HG02973 (cell line): Measurements from ENCODE around the gene BACH1.
"Not testable (repeated sequence)": the region's sequence is repeated elsewhere in the genome, so short reads cannot be mapped to it uniquely, and the experiment has no call there.

Experiments
- ATAC-seq: cut with Tn5 transposase; IDR thresholded peaks from one replicate; pipeline ENCODE4 v1.9.1; 2021; ENCODE audit warnings: moderate library complexity; ENCODE audit not compliant: unreplicated experiment

Gene BACH1

DNA sequence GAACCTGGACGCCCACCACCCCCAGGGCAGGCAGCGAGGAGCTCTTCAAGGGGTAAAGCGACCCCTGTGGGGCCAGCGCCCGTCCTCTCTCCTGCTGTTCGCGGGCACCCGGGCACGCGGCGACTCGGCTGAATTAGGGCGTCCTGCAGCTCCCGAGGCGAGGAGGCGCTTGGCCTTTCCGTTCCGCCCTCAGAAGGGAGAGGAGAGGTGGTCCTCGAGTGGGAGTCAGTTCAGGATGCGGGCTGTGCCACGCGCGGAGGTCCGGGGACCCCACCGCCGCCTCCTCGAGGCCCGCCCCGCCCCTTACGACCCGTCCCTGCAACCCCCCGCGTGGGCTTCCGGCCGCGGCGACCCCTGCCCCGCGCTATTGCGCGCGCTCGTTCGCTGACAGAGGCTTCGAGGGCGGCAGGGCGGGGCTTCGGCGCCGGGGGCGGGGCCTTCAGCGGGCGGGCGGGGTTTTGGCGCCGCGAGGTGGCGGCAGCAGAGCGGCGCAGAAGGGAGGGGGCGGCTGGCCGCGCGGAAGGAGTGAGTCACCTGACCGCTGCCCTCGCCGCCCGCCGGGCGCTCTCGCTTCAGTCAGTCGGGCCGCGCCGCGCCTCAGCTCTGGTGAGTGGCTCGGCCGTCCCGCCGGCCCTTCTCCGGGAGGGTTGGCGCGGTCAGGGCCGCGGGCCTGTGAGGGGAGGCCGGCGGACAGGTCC lies at the start of gene BACH1:
TSS of gene BACH1 (plus strand) at position 575 of the 698 bp plus-strand sequence. CDS start 22,359 bp downstream, outside the sequence.
- peak; percentile 47 for ATAC-seq

DNA sequence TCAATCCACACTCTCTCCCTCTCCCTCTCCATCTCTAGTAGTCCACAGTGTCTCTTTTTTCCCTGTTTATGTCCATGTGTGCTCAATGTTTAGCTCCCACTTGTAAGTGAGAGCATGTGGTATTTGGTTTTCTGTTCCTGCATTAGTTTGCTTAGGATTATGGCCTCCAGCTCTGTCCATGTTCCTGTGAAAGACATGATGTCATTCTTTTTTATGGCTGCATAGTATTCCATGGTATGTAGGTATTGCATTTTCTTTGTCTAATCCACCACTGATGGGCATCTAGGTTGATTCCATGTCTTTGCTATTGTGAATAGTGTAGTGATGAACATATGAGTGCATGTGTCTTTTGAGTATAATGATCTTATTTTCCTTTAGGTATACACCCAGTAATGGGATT lies 49.4 kb upstream of the BACH1 start:
- not testable (repeated sequence) for ATAC-seq

DNA sequence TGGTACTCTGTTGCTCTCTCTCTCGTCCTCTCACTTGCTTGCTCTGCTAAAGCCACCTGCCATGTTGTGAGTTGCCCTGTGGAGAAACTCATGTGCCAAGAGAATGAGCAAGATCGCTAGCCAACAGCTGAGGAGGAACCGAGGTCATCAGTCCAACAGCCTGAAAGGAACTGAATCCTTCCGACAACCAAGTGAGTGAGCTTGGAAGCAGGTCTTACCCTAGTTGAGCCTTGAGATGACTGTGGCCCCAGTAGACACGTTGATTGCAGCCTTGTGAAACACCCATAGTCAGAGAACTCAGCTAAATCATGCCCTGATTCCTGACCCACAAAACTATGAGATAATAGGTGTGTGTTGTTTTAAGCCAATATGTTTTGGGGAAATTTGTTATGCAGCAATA lies 48.1 kb upstream of the BACH1 start:
- ATAC-seq: no peak

DNA sequence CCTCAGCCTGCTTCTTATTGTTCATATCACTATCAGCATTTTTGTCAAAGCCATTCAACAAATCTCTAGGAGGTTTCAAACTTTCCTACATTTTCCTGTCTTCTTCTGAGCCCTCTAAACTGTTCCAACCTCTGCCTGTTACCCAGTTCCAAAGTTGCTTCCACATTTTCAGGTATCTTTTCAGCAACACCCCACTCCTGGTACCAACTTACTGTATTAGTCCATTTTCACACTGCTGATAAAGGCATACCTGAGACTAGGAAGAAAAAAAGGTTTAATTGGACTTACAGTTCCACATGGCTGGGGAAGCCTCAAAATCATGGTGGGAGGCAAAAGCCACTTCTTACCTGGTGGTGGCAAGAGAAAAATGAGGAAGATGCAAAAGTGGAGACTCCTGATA lies 44.9 kb upstream of the BACH1 start:
- ATAC-seq: not testable (repeated sequence)

DNA sequence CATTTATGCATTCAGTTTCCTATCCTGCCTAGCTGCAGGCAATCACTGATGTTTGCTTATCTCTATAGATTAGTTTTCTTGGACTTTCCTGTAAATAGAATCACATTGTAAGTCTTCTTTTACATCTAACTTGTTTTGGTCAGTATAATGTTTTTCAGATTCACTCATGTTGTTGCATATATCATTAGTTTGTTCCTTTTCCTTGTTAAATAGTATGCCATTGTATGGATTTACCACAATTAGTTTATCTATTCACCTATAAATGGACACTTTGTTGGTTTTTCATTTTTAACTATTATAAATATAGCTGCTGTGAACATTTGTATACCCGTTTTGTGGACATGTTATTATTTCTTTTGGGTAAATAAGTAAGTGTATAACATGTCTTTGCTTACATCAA lies 44.2 kb upstream of the BACH1 start:
- no peak for ATAC-seq

DNA sequence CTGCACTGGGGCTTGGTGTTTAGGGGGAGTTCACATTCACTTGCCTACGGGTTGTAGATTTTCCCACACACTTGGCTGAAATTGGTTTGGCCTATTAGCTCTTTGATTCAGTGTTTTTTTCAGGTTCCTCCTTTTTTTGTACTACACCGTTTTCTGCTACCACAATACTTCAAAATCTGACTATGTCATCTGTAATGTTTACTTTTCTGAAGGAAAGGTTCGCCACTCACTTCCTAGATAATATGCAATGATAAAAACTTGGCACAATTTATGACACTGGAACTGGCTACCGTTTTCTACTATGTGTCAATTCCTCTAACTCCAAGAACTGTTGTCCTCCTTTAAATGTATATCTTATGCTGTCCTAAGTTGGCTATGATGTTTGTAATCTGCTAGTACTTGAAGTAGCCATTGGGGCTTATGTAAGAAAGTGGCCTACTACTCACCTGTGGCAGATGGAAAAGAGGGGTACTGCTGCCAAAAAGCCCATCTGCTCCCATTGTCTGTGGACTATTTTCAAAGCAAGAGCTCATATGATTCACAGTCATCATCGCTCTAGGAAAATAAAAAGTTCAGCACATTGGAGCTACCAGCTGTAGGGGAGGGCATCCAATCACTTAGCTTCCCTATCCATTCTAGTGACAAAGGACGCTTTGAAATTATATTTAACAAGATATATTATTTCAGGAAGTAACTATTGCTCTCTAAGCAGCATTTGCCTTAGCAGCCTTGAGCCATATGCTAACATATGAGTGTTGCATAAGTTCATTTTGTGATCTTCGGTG lies 42.4 kb upstream of the BACH1 start:
- ATAC-seq: no peak

DNA sequence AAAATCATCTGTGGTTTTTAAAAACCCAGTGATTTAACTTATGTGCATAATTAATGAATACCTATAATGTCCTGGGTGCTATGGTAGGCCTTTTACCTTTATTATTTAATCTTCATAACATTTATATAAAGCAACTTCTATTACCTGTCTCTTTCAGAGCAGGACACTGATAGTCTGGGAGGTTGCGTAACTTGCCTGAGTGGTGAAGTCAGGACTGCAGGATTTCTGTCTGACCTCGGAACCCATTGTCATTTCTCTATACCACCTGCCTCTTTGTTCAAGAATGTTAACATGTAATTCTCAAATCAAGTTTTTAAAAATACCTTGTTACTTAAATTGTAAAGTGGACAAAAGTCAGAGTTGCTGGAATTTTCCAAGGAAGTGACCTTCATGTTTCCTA lies 41.0 kb upstream of the BACH1 start:
- ATAC-seq: no peak

DNA sequence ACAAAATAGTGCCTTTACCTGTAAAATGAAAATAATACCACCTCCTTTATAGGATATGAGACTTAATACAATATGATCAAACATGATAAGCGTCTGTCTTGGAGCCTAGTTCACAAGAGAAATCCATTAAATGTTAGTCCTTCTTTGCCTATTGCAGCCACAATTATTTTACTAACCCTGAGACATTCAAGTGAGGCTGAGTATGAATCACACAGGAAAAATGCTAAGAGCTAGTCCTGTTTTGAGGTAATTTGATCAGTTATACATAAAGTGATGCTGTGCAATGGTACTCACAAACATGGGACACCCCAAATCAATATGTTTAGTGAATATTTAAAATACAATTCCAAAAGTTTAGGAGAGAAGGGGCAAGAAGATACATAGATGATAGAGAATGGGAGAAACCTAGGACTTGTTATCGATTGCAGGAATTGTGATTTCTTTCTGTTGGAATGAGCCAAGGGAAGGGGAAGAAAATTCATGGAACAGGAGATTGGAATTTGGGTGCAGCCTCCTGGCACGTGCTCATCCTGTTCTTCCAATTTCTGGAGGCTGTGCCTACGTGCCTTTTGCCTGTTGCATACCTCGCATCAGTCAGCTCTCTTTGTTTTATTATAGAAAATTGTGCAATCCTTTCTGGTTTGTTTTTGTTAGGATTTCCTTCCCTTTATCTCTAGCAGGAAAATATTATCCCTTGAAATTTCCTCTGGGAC lies 39.9 kb upstream of the BACH1 start:
- ATAC-seq: no peak

DNA sequence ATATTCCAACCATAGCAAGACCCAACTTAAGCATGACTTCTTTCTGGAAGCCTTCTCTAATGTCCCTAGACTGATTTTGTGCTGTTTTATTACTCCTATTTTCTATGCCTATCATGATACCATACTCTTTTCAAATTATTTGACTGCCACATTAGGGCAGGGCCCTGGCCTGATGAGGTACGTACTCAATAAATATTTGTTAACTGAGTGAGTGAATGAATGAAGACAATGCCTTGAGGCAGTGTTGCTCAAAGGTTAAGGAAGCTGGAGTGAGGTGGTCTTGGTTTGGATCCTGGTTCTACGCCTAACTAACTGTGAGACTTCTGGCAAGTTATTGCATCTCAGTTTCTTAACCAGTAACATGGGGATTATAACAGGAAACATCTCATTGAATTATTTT lies 38.3 kb upstream of the BACH1 start:
- ATAC-seq: no peak

DNA sequence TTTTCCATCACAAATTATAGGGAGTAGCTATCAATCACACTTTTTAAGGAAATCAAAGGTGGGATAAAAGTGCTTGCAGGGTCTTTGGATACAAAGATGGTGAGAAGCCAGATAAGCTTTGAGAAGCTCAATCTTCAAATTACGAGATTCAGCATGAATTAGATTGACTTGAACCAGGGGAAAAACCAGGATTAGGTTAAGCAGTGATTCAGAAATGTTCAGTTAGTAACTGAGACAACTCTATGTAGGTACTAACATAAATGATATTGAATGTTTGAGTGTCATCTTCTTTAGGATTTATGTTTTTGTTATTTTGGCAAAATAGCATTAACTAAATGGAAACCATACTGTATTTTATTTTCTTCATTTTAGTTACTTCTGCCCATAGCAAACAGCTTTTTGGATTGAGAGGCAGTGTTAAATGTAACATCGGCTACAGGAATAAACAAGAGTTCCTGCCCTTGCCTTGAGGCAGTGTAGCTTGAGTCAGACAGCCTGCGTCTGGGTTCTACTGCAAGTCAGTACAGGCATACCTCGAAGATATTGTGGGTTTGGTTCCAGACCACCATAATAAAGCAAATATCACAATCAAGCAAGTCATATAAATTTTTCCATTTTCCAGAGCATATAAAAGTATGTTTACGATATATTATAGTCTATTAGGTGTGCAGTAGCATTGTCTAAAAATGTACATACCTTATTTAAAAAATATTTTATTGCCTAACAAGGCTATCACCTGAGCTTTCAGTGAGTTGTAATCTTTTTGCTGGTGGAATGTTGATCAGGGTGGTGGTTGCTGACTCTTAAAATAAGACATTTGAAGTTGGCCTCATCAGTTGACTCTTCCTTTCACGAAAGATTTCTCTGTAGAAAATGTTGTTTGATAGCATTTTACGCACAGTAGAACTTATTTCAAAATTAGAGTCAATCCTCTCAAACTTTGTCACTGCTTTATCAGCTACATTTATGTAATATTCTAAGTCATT lies 36.9 kb upstream of the BACH1 start:
- no peak for ATAC-seq

DNA sequence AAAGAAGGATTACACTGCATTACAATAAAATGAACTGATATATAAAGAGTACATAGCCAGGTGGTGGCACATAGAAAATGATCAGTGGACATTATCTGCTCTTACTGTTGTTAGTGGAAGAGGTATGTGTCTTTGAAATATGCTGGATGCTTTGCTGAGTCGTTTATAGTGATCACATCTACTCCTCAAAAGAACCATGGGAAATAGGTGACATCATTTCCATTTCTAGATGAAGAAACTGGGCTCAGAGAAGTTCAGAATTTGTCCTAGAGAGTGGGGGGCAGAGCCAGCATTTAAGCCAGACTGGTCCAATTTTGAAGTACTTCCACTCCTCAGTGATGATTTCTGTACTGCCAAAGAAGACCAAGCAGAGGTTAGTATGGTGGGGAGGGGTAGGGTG lies 34.0 kb upstream of the BACH1 start:
- ATAC-seq: no peak

DNA sequence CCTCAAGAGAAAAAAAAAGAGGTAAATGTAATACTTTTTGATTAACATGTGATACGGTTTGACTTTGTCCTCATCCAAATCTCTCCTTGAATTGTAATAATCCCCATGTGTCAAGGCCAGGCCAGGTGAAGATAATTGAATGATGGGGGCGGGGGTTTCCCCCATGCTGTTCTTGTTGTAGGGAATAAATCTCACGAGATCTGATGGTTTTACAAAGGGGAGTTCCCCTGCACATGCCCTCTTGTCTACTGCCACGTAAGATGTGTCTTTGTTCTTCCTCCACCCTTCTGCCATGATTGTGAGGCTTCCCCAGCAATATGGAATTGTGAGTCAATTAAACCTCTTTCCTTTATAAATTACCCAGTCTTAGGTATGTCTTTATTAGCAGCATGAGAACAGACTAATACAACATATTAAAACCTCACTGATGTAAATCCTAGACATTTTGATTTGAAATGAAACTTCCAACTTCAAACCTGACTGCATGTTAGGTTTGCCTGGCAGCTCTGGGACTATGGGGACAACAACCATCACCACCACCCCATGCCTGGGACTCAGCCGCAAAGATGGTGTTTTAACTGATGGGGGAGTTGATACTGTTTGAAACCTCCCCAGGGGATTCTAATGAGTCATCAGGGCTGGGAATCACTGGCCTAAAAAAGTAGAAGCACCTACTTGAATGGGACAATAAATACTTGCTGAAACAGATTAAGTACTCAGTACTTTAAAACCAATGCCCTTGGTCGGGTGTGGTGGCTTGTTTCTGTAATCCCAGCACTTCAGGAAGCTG lies 32.8 kb upstream of the BACH1 start:
- ATAC-seq: no peak

DNA sequence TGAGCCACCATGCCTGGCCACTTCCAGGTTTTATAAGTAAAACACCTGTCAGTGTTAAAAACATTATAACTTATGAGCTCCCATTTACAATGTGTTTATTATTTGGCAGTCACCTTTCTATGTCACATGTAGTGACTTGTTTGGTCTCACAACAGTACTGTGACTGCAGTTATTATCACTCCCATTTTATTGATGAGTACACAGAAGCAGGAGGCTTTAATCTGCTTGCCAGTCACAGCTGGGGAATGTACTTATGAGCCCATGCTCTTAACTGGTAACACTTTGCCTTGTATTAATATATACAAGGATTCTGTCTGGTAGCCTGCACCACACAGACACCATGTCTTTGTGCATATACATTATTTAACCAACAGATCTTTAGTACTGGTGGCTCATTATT lies 31.1 kb upstream of the BACH1 start:
- no peak for ATAC-seq

DNA sequence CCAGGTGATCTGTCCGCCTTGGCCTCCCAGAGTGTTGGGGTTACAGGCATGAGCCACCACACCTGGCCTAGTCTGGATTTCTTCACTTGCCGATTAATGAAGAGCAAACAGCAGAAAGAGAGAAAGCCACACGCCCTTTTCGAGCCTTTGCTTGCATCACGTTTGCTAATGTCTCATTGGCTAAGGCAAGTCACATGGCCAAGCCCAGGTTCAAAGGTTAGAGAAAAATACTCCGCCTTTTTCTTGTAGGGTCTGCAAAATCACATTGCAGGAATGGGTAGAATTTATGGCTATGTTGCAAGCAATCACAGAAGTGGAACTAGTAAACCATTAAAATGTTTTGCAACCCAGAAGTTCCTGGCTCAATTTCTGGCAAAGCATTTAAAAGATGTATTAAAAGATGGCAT lies 26.8 kb upstream of the BACH1 start:
- ATAC-seq: no peak

DNA sequence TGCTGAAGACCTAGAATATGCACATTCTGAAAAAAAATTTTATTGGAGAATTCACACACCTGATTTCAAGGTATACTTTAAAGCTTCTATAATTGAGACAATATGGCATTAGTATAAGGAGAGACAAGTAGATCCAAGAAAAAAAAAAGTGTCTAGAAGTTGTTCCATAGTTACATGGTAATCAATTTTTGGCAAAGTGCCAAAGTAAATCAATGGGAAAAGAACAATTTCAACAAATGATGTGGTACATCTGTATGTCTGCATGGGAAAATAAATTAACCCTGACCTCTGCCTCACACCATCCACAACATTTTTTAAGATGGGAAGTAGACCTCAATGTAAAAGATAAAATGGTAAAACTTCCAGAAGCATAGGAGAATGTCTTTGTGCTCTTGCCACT lies 21.3 kb upstream of the BACH1 start:
- no peak for ATAC-seq

DNA sequence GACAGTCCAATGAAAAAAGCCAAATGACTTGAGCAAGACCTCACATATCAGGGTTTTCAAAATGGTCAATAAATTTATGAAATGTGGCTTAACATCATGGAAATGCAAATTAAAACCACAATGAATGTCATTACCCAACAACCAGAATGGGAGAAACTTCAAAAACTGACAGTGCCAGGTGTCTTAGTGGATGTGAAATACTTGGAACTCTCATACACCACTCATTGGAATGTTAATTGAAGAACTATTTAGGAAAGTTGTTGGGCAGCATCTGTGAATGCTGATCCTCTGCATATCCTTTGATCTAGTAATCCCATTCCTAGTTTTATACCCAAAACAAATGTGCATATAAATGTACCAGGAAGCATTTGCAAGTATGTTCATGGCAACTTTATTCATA lies 19.2 kb upstream of the BACH1 start:
- ATAC-seq: no peak

DNA sequence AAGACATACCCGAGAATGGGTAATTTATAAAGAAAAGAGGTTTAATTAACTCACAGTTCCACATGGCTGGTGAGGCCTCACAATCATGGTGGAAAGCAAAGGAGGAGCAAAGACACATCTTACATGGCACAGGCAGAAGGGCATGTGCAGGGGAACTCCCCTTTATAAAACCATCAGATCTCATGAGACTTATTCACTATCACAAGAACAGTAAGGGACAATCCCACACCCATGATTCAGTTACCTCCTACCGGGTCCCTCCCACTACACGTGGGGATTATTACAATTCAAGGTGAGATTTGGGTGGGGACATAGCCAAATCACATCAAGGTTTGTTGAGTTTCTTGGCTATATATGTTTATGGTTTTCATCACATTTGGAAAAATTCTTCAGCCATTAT lies 16.9 kb upstream of the BACH1 start:
- not testable (repeated sequence) for ATAC-seq

DNA sequence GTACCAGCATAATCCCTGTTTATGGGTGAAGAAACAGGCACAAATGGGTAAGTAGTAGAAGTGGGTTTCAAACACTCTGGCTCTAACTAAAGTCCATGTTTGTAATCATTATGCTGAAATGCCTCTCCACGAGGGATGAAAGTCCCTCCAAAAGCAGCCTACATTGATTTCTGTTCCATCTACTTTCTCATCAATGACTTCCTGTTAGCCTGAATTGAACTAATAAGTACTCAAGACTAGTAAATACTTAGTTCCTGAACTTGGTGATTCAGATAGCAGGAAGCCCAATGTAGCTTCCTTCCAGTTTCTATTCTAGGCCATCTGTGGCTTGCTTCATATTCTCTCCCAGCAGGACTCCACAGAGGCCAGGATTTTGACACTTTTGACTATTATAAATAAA lies 11.3 kb upstream of the BACH1 start:
- ATAC-seq: no peak

DNA sequence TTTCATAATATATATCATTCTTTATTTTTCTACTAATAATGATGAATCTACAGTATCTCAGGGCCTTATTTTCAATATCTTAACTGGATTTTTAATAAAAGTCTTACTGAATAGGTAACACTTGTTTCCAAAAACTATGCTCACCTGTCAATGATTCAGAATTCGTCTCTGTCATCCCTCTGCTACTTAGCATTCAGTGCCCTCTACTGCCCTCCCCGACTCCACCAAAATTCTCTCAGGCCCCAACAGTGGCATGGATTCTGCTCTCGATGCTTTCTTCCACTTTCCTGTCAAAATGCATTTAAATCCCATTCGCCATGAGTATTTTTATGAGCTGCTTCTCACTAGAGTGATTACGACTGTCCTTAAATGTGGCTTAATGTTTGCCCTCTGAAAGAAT lies 10.5 kb upstream of the BACH1 start:
- no peak for ATAC-seq

DNA sequence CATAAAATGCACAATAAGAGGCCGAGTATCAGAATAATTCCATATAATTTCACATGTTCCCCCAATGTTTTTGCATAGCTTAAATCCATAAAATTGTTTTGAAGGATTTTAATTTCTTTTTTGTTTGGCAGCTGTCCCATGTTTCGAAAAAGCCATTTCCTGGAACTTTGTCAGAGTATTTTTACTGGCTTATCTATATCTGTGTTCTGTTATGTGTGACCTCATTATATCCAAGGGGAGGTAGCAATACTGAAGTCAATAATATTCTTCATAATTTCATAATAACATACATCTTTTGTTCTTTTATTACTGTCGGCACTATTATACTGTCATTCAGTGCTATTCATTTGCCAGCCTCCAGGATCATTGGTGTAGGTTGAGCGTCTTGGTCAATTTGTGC lies 9.4 kb upstream of the BACH1 start:
- no peak for ATAC-seq
